HL-60/S4 (cell line): ENCODE measurements around the gene HSF2BP.
"Not testable (repeated sequence)": the region's sequence is repeated elsewhere in the genome, so short reads cannot be mapped to it uniquely, and the experiment has no call there.

Experiments used
- in situ Hi-C: fragments of 300-500 bp; cut with MboI; formaldehyde crosslinking; loops from 2 replicates; pipeline ENCODE4 v1.14.3; 2022; ENCODE audit warnings: low sequenced_read_pairs

HSF2BP gene

GRCh38 chr21:43653626-43654025 is 5.7 kb downstream of the HSF2BP start:
- in situ Hi-C loops, result no loop called here

GRCh38 chr21:43652616-43653015 is 6.7 kb downstream of the HSF2BP start:
- in situ Hi-C loops, result no loop called here

DNA sequence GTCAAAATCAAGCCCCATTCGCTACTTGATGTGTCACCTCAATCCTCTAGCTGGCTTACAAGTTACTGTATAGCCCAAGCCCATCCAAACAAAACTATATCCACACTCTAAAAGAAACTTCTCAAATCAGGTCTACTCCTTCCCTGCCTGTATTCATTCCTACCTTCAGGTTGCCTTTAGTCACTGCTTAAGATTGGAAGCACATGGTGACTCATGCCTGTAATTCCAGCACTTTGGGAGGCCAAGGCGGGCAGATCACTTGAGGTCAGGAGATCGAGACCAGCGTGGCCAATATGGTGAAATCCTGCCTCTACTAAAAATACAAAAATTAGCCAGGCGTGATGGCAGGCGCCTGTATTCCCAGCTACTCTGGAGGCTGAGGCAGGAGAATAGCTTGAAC is 7.4 kb downstream of the HSF2BP start:
- in situ Hi-C loops, result not testable (repeated sequence)

GRCh38 chr21:43648171-43648570 is 11.1 kb downstream of the HSF2BP start:
- in situ Hi-C loops, result no loop called here

DNA sequence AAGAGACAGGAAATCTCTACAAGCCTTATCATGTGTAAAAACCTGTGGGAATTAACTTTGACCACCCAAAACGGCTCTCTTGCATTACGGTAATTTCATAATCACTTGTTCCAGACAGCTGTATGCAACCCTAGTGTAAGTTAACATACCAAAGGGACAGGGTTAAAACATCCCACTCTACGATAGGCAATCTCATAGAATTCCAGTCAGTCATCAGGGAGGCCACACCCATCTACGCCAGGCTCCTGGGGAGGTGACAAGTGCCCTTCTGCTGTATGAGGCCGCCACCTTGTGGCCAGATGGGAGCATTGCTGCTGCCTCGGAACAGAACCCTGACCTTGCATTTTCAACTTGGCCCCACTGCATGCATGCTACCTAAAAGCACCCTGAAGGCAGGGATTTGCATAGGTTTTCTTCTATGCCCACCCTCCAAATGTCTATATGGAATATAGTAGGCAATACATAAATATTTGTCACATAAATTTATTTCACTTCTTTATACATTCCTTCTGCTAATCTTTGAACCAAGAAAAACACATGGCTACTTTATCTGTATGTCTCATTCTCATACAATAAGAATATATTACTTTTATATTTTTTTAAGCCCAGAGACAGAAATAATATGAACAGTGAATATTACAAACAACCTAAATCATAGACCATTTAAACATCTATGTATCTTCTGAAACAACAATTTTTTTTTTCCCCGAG is 12.6 kb downstream of the HSF2BP start:
- in situ Hi-C loops, result no loop called here

- in situ Hi-C loops, result no loop called here
Observed at GRCh38 chr21:43645976-43646375, 13.3 kb downstream of the HSF2BP start.

- in situ Hi-C loops, result no loop called here
Observed at GRCh38 chr21:43645136-43645891, 14.0 kb downstream of the HSF2BP start.

DNA sequence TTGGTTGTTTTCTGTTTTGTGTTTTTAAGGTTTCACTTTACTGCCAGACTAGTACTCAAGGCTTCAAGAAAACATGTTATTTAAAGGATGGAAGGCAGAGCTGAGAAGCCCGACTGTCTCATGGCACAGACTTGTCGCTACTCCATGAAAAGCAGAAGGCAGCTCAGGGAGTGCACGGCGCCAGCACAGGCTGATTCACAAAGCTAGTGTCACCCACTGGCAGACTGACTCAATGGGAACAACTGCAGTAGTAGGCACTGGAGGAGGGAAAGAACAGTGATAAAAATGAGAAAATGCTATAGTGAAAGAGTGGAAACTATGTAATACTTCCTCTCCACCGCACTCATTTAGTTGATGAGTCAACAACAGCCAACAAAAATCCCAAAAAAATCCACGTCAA is 14.7 kb downstream of the HSF2BP start:
- in situ Hi-C loops, result no loop called here

DNA sequence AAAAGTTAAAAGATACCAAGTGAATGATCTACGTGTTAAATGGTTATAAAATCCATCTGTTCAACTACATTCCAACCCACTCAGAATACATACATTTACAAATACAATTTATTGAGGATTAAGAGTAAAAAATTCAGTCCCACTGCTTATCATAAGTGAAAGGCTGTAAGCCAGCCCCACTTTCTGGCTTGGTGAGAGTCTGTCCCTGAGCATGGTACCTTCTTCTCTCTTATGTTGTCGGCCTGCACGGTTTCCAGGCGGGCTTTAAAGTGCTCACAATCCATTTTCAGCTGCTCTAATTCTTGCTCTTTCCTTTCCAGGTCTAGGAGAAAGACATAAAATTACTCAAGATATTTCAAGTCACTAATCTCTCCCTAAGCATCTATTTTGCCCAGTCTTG is 15.2 kb downstream of the HSF2BP start:
- in situ Hi-C loops, result no loop called here

- in situ Hi-C loops, result no loop called here
Observed at GRCh38 chr21:43643193-43643592, 16.1 kb downstream of the HSF2BP start.

DNA sequence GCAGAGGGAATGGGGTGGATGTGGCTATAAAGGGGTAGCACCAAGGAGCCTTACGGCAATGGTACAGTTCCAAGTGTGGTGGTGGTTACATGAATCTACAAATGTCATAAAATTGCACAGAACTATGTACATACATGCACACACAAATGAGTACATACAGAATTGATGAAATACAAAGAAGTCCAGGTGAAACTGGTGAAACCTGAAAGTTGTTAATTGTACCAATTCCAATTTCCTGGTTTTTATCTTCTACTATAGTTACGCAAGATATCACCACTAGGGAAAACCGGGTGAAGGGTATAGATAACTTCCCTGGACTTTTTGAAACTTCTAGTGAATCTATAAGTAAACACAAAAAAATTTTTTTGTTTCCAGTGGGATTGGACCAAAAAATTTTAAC is 18.9 kb downstream of the HSF2BP start:
- in situ Hi-C loops, result no loop called here

GRCh38 chr21:43639470-43640353 is 19.6 kb downstream of the HSF2BP start:
- in situ Hi-C loops, result no loop called here

- in situ Hi-C loops, result no loop called here
Observed at GRCh38 chr21:43637530-43638158, 21.6 kb downstream of the HSF2BP start.

GRCh38 chr21:43635436-43635835 is 23.9 kb downstream of the HSF2BP start:
- in situ Hi-C loops, result no loop called here

DNA sequence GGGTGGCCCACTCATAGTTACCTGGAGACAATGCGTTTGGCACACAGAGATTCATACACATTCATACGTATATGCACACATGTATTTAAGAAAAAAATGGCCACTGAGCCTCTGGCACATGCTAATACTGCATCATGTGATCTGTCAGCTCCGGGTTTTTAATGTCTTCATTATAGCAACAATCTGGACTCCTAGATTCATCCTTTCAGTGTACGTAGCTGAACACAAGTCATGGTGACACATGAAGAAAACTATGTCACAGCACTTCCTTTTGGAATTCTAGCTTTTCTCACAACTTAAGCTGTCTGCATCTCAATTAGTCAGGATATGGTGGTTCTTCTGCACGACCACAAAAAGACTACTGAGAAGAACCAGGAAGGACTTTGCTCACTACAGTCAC is 24.7 kb downstream of the HSF2BP start:
- in situ Hi-C loops, result no loop called here

DNA sequence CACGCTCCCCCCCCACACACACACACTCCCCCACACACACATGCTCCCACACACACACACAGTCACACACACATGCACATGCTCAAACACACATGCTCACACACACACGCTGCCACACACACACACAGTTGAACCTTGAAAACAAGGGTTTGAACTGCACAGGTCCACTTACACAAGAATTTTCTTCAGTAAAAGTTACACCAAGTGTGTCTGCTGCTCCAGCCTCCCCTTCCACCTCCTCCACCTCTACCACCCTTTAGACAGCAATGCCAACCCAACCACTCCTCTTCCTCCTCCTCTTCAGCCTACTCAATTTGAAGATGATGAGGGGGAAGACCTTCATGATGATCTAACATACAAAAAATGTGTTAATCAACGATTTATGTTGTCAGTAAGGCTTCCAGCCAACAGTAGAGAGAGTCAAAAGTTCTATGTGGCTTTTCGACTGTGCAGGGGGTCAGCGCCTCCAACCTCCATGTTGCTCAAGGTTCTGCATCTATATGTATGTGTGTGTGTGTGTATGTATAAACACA is 26.8 kb downstream of the HSF2BP start:
- in situ Hi-C loops, result no loop called here

GRCh38 chr21:43631411-43632107 is 27.7 kb downstream of the HSF2BP start:
- in situ Hi-C loops, result no loop called here

- in situ Hi-C loops, result no loop called here
Observed at GRCh38 chr21:43627527-43627926, 31.8 kb downstream of the HSF2BP start.

GRCh38 chr21:43626390-43626789 is 32.9 kb downstream of the HSF2BP start:
- in situ Hi-C loops, result no loop called here

DNA sequence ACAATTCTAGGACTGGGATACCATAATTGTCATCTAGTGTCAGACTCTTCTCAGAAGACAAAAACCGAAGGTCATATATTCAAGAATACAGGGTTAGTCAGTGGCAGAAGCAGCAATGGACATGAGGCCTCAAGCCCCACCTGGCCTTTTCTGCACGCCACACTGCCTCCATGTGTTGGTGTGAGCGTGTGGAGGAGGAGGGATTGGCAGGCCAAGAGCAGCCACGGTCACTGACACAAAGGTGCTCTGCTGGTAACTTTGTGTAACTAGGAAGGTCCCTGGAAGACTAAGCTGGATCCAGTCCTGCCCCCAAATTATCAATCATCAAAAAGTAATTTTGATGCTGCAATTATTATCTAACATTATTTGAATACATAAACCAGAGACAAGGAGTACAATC is 34.9 kb downstream of the HSF2BP start:
- in situ Hi-C loops, result no loop called here
